ENCODE data around the gene MAML2.

MAML2 gene

GRCh38 chr11:96203567-96204365, 139.2 kb downstream of the MAML2 start:
- H3K4me3 ChIP-seq (ENCODE audit: low read depth, low read length), result no peak overlapping the region
- no peak for TF ChIP-seq CTCF (IDR thresholded peaks at IDR 0.05; ENCODE audit: low read depth, low read length)

GRCh38 chr11:96200243-96200642, 142.8 kb downstream of the MAML2 start:
- no peak overlapping the region for H3K4me3 ChIP-seq (ENCODE audit: low read depth, low read length)
- no peak for TF ChIP-seq CTCF (IDR thresholded peaks at IDR 0.05; ENCODE audit: low read depth, low read length)

- no peak overlapping the region for H3K4me3 ChIP-seq (ENCODE audit: low read depth, low read length)
- no peak for TF ChIP-seq CTCF (IDR thresholded peaks at IDR 0.05; ENCODE audit: low read depth, low read length)
These were observed 143.4 kb downstream of the MAML2 start for GRCh38 chr11:96199563-96200025.

GRCh38 chr11:96197801-96198701, 144.9 kb downstream of the MAML2 start:
- no peak overlapping the region for H3K4me3 ChIP-seq (ENCODE audit: low read depth, low read length)
- TF ChIP-seq CTCF (IDR thresholded peaks at IDR 0.05; ENCODE audit: low read depth, low read length), result no peak

- TF ChIP-seq CTCF (IDR thresholded peaks at IDR 0.05; ENCODE audit: low read depth, low read length), result no peak
- H3K4me3 ChIP-seq (ENCODE audit: low read depth, low read length), result no peak overlapping the region
These were observed 145.9 kb downstream of the MAML2 start for GRCh38 chr11:96197103-96197502.

GRCh38 chr11:96196181-96196662, 146.8 kb downstream of the MAML2 start:
- H3K4me3 ChIP-seq (ENCODE audit: low read depth, low read length), result no peak overlapping the region
- no peak for TF ChIP-seq CTCF (IDR thresholded peaks at IDR 0.05; ENCODE audit: low read depth, low read length)

Data from WI38 (cell line).